GM19467 (cell line): ENCODE results near the gene CCDC33.

Experiments
- ATAC-seq: cut with Tn5 transposase; IDR thresholded peaks from one replicate; pipeline ENCODE4 v1.9.1; 2021; ENCODE audit warnings: mild to moderate bottlenecking, moderate library complexity; ENCODE audit not compliant: unreplicated experiment

CCDC33 gene

DNA sequence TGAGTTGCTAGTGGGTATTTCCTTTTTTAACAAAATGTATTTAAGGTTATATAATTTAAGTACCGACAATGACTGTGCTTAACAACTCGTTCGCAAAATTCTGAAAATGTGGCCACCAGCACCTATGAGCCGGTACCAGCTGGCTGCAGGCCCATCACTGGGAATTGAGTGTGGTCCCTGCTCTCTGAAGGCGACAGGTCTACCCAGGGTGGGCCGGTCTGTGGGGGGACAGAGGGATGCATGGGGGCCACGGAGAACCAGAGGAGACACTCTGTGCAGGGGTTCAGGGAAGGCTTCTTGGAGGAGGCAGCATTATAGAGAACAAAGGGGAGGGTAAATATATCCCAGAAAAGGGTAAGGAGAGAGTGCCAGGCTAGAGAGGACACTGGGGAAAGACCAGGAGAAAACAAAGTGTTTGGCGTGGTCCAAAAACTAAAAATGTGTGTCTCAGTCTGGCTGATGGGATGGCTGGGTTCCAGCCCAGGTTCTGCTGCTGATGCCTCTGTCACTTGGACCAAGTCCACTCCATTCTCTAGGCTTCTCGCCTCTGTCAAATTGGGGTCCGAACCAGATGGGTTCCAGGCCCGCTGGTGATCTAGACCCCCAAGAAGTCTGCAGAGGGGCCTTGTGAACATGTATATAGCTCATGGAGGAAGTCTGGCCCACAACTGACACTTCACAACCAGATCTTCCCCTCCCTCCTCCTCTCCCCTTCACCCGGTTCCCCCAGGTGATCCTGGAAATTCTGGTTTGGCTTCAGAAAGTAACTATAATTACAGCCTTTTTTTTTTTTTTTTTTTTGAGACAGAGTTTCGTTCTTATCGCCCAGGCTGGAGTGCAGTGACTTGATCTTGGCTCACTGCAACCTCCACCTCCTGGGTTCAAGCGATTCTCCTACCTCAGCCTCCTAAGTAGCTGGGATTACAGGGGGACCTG is 142.0 kb downstream of the CCDC33 start:
- no peak for ATAC-seq

DNA sequence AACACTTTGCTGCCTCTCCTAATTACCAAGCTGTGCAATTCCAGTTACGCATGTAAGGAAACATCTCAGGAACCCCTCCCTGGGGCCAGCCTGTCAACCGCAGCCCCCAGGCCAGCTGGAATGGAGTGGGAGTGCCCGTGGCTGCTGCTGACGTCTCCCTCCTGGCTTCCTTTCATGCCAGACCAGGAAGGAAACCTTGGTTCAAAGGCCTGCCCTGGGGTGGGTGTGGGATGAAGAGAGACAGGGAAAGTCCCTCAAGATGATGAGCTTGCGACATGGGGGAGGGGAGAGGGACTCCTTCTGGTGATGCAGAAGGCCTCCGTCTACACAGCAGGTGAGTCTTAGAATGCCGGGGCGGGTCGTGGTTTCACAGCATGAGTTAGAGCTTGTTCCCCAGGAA is 142.7 kb downstream of the CCDC33 start:
- no peak for ATAC-seq

DNA sequence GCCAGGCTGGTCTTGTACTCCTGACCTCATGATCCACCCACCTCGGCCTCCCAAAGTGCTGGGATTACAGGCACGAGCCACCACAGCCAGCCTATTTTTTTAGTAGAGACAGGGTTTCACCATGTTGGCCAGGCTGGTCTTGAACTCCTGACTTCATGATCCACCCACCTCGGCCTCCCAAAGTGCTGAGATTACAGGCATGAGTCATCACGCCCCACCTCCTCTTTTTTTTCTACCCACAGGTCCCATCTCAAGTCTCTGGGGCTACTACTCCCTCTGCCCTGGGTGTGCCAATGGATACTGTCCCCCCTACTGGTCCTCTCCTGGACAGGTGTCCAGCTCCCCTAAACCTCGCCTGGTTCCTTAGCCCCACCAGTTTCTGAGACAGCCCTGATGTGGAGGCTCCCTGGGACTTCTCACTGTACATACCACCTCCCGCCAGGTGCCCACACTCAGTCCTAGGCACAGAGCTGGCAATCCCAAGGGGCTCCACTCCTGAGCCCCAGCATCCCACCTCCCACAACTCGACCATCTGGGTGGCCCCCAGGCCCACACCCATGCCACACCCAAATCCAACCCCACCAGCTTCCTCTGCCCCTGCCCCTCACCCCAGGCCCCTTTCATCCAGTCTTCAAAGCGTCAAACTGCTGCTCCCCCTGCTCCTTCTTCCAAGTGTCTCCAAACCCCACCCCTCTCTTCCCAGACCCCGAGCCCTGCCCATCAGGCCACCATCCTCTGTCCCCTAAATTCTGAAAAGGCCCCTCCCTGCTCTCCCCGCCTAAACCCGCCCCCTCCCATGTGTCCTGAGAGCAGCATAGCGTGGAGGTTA is 144.4 kb downstream of the CCDC33 start:
- no peak for ATAC-seq

DNA sequence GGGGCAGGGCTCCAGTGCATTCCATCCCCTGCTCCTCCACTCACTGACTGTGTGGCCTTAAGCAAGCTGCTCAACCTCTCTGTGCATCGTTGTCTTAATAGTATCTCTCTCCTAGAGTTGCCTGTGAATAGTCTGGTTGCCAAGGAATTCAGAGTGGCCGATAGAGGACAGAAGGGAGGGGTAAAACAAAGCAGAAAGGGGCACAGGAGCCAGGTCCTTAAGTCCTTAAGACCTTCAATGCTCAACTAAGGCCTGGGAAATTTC is 145.0 kb downstream of the CCDC33 start:
- no peak for ATAC-seq

DNA sequence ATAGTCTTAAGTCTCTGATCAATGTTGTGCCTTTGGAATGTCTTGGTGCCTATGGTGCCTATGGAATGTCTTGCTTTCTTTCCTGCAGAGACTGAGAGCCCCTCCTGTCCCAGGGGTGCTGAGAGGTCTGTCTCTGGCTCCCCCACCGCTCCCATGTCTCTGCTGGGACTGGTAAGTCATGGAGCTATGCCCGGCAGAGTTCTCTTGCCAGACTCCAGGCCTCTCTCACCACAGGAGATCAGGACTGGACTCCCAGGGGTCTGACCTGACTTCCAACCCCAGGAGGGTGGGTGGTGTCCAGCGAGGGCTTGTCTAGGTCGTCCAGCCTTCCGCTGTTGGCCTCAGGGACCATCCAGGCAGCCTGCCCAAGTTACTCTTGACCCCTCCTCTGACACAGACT is 145.4 kb downstream of the CCDC33 start:
- ATAC-seq: no peak

DNA sequence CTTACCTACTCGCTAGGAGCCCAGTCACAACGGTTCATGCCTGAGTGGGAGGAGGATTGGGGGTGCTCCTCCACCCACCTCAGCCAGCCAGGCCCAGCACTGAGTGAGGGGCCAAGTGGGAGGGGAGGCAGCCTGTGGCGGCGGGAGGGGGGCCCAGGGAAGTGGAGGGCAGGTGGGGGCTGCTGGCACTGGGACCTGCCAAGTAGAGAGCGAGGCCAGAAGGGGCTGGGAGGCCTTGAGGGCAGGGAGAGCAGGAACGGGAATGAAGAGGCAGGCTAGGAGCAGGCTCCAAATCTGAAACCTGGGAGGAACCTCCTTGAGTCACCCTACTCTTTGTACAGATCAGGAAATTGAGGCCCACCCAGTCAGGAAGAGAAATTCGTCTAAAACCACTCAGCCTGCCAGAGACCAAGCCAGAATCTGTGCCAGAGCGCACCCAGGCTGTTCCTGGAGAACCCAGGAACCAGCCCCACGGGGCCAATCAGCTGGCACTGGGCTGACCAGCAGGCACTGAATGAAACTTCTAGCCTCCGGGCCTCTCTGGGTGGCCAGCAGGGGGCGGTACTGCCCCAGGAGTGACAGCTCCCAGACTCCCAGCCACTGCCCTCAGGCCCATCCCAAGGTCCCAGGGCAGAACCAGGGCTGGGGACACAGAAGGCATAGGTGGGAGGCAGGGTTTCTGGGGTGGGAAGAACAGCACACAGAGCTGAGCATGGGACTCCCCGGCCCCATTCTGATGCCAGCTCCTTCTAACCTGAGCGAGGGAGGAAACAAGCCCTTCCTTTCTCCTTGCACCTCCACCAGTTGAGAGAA is 146.1 kb downstream of the CCDC33 start:
- no peak for ATAC-seq

DNA sequence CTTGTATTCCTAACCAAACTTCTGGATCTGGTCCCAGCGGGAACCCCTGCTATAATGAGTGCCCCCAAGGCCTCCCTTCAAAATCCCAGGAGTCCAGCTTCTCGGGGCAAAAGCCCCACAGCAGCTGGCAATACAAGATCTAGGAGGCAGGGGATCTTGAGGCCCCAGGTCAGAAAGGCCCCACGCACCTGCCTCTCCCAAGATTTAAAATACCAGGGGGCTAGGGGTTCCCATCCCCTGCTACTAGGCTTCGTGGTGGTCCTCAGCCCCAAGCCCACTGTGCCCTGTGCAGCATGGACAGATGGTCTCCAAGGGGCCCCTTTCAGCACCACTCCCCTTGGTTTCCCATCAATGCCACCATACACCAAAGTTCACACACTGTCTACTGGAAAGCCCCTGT is 147.2 kb downstream of the CCDC33 start:
- peak; percentile 1 for ATAC-seq

DNA sequence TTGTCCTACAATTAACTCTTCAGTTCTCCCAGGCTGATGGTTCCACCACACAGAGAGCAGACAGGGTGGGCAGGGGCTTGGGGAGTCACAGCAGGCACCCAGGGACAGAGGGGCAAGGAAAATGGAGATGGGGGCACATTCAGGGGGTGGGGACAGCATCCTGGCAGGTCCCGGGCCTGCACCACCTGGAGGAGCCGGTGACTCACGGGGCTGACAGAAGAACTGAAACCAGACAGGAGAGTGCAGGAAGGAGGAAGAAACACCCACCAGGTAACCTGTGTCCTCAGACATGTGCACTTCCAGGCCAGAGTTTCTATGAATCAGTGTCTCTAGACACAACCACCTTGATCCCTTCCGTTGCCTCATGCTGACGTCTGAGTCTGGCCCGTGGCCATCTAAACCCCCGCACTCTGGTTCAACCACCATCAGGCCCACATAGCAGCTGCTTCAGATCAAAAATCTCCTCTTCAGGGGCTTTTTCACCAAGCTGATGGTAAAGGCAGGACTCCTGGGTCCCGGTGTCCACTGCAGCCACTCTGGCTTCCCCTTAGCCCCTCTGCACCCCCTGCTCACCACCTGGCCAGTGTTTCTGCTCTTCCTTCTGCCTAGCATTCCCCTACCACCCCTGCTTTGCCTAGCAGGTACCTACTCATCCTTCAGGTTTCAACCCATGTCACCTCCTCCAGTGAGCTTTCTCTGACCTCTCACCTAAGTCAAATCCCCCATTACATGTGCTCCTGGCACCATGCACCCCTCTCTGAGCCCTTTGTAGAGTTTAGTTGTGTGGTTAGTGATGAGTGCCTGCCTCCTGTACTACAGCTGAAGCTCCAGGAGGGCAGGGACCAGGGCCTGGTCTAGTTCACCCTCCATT is 147.8 kb downstream of the CCDC33 start:
- peak; percentile 39 for ATAC-seq

DNA sequence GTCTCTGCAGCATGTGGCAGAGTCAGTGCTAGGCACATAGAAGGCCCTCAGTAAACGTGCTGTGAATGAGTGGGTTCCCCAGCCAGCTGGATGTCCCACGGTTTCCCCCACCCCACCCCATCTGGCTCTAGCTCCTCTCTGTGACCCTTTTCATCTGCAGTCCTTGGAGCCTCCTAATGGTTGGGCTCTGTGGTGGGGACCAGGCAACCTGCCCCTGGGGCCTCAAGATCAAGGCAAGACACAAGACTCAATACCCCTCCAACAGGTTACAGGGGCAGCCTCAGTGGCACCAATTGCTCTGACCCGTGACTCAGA is 148.4 kb downstream of the CCDC33 start:
- ATAC-seq: no peak

DNA sequence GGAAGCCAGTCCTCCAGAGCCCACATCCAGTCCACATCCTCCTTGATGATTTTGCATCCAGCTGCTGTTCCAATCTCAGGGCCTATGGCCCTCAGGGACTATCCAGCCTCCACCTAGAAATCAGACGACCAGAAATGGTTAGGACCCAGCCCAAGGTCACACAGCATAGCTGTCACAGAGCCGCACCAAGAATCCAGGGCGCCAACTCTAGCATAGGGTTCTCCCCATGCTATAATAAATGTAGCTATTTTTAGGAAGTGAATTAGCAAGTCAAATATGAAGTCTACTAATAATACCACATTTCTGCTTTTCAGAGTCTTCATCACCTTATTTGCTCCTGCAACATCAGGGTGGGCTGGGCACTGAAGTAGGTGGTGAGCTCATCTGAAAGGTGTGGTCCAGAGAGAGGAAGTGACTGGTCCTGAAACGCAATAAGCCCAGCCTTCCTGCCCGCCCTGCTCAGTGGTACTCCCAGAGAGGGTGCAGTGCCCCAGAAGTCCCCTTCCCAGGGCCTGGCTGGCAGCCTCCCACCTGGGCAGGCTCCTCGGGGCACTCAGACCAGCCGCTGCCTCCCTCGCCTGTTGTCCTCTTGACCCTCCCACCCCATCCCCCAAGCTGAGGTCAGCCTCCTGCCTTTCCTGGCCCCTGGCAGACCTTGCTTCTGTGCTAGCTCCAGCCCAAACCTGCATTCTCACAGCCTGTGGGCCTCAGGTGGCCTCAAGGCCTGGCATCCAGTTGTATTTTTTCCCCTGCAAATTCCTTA is 148.9 kb downstream of the CCDC33 start:
- ATAC-seq: peak; percentile 60

DNA sequence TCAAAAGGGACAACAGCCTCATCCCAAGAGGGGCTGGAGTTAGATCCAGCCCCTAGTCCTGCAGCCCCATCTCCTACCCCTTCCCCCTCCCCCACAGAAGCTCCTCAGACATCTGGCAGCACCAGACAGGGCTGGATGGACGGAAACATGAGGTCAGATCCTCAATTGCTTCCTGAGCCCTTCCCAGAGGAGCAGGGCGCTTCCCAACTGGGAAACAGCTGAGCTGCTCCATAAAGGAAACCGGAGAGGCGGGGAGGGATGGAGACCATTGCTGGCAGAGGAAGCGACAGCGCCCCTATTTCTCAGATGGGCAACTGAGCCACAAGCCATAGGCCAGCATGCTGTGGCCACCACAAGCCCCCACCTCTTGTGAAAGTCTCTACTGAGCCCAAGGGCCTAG is 149.6 kb downstream of the CCDC33 start:
- ATAC-seq: no peak
